Natural killer cell (primary cell): Measurements from ENCODE around the gene CPNE8. TPM values are rescaled to one million over a fixed set of nuclear protein-coding genes. Genes with fewer than 3 reads are reported as not detected.

Experiments used
- ATAC-seq, 3 donors: fragments of 150-1000 bp in 2 of 3; fragments of 200-7000 bp in 1 of 3; cut with Tn5 transposase; 1 replicate in 1 of 3; 2 replicates in 2 of 3; pipeline ENCODE4 v1.10.0; 2021; ENCODE audit warnings: mild to moderate bottlenecking in 2 of 3, moderate library complexity in 2 of 3
- DNase-seq, 2 donors: peaks; one replicate each; pipeline versions ENCODE4 v3.0.0 to v3.0.0-alpha.2; 2013 to 2021; ENCODE audit warnings: mixed read lengths in 1 of 2
- H3K27ac ChIP-seq: one replicate; pipeline ENCODE4 v1.5.1; 2013; ENCODE audit warnings: mild to moderate bottlenecking, low read length
- H3K27me3 ChIP-seq: one replicate; pipeline ENCODE4 v1.6.1; 2013; ENCODE audit warnings: low read length; ENCODE audit not compliant: control insufficient read depth, insufficient read depth
- H3K36me3 ChIP-seq: one replicate; pipeline ENCODE4 v1.6.1; 2013; ENCODE audit warnings: low read length; ENCODE audit not compliant: control insufficient read depth, insufficient read depth
- H3K4me1 ChIP-seq: one replicate; pipeline ENCODE4 v1.6.1; 2013; ENCODE audit warnings: low read length; ENCODE audit not compliant: control insufficient read depth, insufficient read depth
- H3K4me3 ChIP-seq: one replicate; pipeline ENCODE4 v1.5.1; 2013; ENCODE audit warnings: low read length
- H3K9me3 ChIP-seq: one replicate; pipeline ENCODE4 v1.6.1; 2013; ENCODE audit warnings: low read length; ENCODE audit not compliant: control insufficient read depth, insufficient read depth
- H3K27ac Mint-ChIP-seq, 2 donors: one replicate each; pipeline ENCODE4 v1.8.0; 2022; ENCODE audit warnings: mild to moderate bottlenecking in 2 of 2, mixed read lengths in 2 of 2, moderate library complexity in 1 of 2
- H3K27me3 Mint-ChIP-seq, 2 donors: one replicate each; pipeline ENCODE4 v1.8.0; 2022; ENCODE audit warnings: low read depth in 2 of 2, mixed read lengths in 2 of 2
- H3K36me3 Mint-ChIP-seq: one replicate; pipeline ENCODE4 v1.8.0; 2022; ENCODE audit warnings: mixed read lengths
- H3K4me1 Mint-ChIP-seq, 2 donors: one replicate each; pipeline ENCODE4 v1.8.0; 2022; ENCODE audit warnings: mixed read lengths in 2 of 2
- H3K4me3 Mint-ChIP-seq: one replicate; pipeline ENCODE4 v1.8.0; 2022; ENCODE audit warnings: mild to moderate bottlenecking, moderate library complexity, mixed read lengths
- H3K9me3 Mint-ChIP-seq, 2 donors: one replicate each; pipeline ENCODE4 v1.8.0; 2022; ENCODE audit warnings: mixed read lengths in 2 of 2
- CTCF ChIP-seq: fragments of 200-600 bp; IDR thresholded peaks from one replicate; pipeline ENCODE4 v1.8.0; 2022; ENCODE audit warnings: antibody characterized with exemption
- WGBS: methylation state at CpG from one replicate; pipeline ENCODE4 v1.1.7; 2013; ENCODE audit warnings: missing lambda C conversion rate; ENCODE audit not compliant: insufficient coverage; 5-methylcytosine and 5-hydroxymethylcytosine counted together
- intact Hi-C: fragments of 100-400 bp; cut with micrococcal nuclease; formaldehyde crosslinking; loops from one replicate; pipeline ENCODE4 v1.14.2; 2022
- total RNA-seq, 4 donors: library from RNA; stranded (reverse); fragments of 120-200 nt in 1 of 4; gene quantifications; one replicate each; pipeline versions ENCODE4 v1.2.3 to v1.2.4, GENCODE V29; 2013 to 2022

CPNE8 gene
- total RNA-seq, 3 donors from 2014 or later (not counting 1 experiment from before 2014, with no cell fraction given) = 6.1 to 8.1 (median 7.9) TPM

DNA sequence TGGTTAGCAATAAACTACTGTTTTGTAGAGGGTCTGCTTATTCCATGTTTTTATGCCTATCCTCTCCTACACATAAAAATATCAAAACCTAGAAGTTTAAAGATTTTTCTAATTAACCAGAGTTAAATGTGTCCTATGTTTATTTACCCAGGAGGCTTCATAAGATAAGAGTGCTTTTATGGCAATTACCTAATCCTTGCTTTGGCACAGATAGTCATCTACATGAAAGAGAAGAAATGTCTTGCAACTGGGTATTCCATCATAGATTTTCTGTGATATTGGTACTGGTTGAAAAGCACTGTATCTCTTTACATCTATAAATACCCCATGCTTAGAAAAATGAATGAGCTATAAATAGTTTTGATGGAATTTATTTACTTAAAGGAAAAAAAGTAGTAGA is 277.1 kb downstream of the CPNE8 start:
- Histone ChIP-seq H3K9me3 (no peaks in the 10 kb centered on the region), H3K27ac (no peak overlapping the region), H3K4me3 (no peak overlapping the region), H3K27me3 (no peaks in the 10 kb centered on the region), H3K36me3 (no peaks in the 10 kb centered on the region), H3K4me1 (no peaks in the 10 kb centered on the region)
- Mint-ChIP-seq H3K9me3 (peaks cover 14 to 16% of the 10 kb centered on the region in 2 donors), H3K36me3 (no peaks in the 10 kb centered on the region), H3K27ac (no peak overlapping the region), H3K4me1 (no peaks in the 10 kb centered on the region), H3K4me3 (no peak overlapping the region), H3K27me3 (no peaks in the 10 kb centered on the region)
- TF ChIP-seq CTCF = no peak
- intact Hi-C loops = no loop called here
- ATAC-seq = no peak
- DNase-seq = no peak

DNA sequence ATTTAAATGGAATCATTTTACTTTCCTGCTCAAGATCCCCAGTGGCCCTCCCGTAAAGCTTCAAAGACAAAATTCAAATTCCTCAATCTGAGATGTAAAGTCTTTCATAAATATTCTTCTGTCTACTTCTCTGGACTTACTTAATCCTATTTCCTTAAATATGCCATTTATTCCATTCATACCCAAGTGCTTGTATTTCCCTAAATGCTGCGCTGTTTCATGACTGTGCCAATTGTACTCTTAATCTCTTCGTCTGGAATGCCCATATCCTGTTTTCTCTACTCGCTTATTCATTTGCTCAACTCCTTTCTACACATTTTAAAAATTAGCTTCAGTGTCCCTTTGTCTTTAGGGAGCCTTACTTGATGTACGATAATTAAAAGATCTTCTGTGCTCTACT is 280.1 kb downstream of the CPNE8 start:
- Histone ChIP-seq H3K27me3 (no peaks in the 10 kb centered on the region), H3K4me3 (no peak overlapping the region), H3K4me1 (no peaks in the 10 kb centered on the region), H3K27ac (no peak overlapping the region), H3K36me3 (no peaks in the 10 kb centered on the region), H3K9me3 (no peaks in the 10 kb centered on the region)
- no peak overlapping the region for H3K4me3 Mint-ChIP-seq
- intact Hi-C loops = no loop called here
- H3K9me3 Mint-ChIP-seq = peaks cover 7 to 14% of the 10 kb centered on the region in 2 donors
- no peaks in the 10 kb centered on the region for H3K27me3 Mint-ChIP-seq
- ATAC-seq (no peak), DNase-seq (no peak)
- no peaks in the 10 kb centered on the region for H3K36me3 Mint-ChIP-seq
- TF ChIP-seq CTCF = no peak
- no peak overlapping the region for H3K27ac Mint-ChIP-seq
- H3K4me1 Mint-ChIP-seq = no peaks in the 10 kb centered on the region
- WGBS = 93% methylated on average over 5 of the region's 5 CpGs

DNA sequence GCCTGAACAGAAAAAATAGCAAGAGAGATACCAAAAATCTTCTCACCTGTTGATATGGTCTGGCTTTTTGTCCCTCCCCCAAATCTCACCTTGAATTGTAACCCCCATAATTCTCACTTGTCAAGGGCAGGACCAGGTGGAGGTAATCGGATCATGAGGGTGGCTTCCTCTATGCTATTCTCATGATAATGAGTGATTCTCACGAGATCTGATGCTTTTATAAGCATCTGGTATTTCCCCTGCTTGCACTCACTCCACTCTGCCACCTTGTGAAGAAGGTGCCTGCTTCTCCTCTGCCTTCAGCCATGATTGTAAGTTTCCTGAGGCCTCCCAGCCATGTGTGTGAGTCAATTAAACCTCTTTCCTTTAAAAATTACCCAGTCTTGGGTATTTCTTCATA is 291.2 kb downstream of the CPNE8 start:
- intact Hi-C loops = no loop called here
- Histone ChIP-seq H3K27ac (no peak overlapping the region), H3K36me3 (no peaks in the 10 kb centered on the region), H3K4me3 (no peak overlapping the region), H3K27me3 (no peaks in the 10 kb centered on the region), H3K4me1 (no peaks in the 10 kb centered on the region), H3K9me3 (no peaks in the 10 kb centered on the region)
- H3K27ac Mint-ChIP-seq = no peak overlapping the region
- H3K4me3 Mint-ChIP-seq = no peak overlapping the region
- no peaks in the 10 kb centered on the region for H3K36me3 Mint-ChIP-seq
- 84% methylated on average over 2 of the region's 2 CpGs for WGBS
- H3K27me3 Mint-ChIP-seq = no peaks in the 10 kb centered on the region
- H3K9me3 Mint-ChIP-seq = peaks cover 9 to 13% of the 10 kb centered on the region in 2 donors
- ATAC-seq = no peak
- TF ChIP-seq CTCF = no peak
- no peak for DNase-seq
- no peaks in the 10 kb centered on the region for H3K4me1 Mint-ChIP-seq

DNA sequence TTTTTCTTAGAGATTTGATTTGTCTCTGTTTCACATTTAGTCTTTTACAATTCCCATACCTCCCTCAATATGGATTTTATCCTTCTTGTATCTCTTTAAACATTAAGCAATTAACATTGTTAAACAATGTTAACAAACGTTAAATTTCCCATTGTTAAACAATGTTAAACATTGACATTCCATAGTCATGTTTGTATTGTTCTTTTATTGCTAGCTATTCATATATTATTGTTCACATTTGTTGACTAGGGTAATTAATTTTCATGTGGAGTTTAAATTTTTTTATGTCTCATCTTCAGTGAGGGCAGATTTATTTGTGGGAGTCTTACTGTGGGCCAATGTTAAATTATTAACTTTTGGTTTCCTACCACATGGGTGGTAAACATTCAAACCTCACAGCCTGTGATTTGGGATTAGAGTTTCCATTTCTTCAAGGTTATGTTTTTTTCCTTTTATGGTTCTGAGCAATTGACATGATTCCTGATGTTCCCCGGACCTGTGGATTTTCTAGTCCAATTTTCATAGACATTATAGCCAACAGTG is 294.5 kb downstream of the CPNE8 start:
- Histone ChIP-seq H3K27me3 (no peaks in the 10 kb centered on the region), H3K9me3 (no peaks in the 10 kb centered on the region), H3K36me3 (no peaks in the 10 kb centered on the region), H3K4me1 (no peaks in the 10 kb centered on the region), H3K4me3 (no peak overlapping the region), H3K27ac (no peak overlapping the region)
- TF ChIP-seq CTCF = no peak
- no peak overlapping the region for H3K4me3 Mint-ChIP-seq
- WGBS = 81% methylated on average over 1 of the region's 2 CpGs
- H3K36me3 Mint-ChIP-seq = no peaks in the 10 kb centered on the region
- DNase-seq (no peak), ATAC-seq (no peak)
- no peak overlapping the region for H3K27ac Mint-ChIP-seq
- intact Hi-C loops = no loop called here
- no peaks in the 10 kb centered on the region for H3K4me1 Mint-ChIP-seq
- H3K27me3 Mint-ChIP-seq = no peaks in the 10 kb centered on the region
- peaks cover 6 to 8% of the 10 kb centered on the region in 2 donors for H3K9me3 Mint-ChIP-seq
